Activated CD8-positive, alpha-beta memory T cell treated with anti-CD3 and anti-CD28 coated beads, Interleukin-2, amount 10 ng/mL, durations not matched to agents 7 days and 5 days (primary cell): ENCODE data around the gene RFX5. TPM values are rescaled to one million over a fixed set of nuclear protein-coding genes. Genes with fewer than 3 reads are reported as not detected.

Experiments
- ATAC-seq: fragments of 150-1000 bp; cut with Tn5 transposase; one replicate; pipeline ENCODE4 v1.10.0; 2021; ENCODE audit warnings: moderate library complexity
- CTCF ChIA-PET: fragments of 350-600 bp; sonication (Branson Sonifier 250); formaldehyde crosslinking; loops from one replicate; lab custom pipeline; 2021; ENCODE audit warnings: antibody characterized with exemption; lab: Charles Lee
- DNase-seq: peaks from one replicate; pipeline ENCODE4 v3.0.0-alpha.2; 2020
- H3K27ac Mint-ChIP-seq: one replicate; pipeline ENCODE4 v1.8.0; 2021; ENCODE audit warnings: mild to moderate bottlenecking, mixed read lengths
- H3K27me3 Mint-ChIP-seq: one replicate; pipeline ENCODE4 v1.8.0; 2021; ENCODE audit warnings: mixed read lengths
- H3K36me3 Mint-ChIP-seq: one replicate; pipeline ENCODE4 v1.8.0; 2021; ENCODE audit warnings: mild to moderate bottlenecking, mixed read lengths
- H3K4me1 Mint-ChIP-seq: one replicate; pipeline ENCODE4 v1.8.0; 2021; ENCODE audit warnings: mixed read lengths
- H3K4me3 Mint-ChIP-seq: one replicate; pipeline ENCODE4 v1.8.0; 2021; ENCODE audit warnings: mild to moderate bottlenecking, moderate library complexity, mixed read lengths
- H3K9me3 Mint-ChIP-seq: one replicate; pipeline ENCODE4 v1.8.0; 2022; ENCODE audit warnings: low read depth, mixed read lengths
- total RNA-seq, 2 experiments: library from RNA; stranded (reverse); gene quantifications; one replicate each; pipeline ENCODE4 v1.2.3, GENCODE V29; 2021

Gene RFX5
- total RNA-seq, 2 experiments from 2014 or later = 109 to 139 TPM

GRCh38 chr1:151311011-151311410 lies 36.0 kb downstream of the RFX5 start:
- CTCF ChIA-PET = interaction anchor here (3.2 to 3.4 kb wide), 3 partner anchors 10 to 29 kb away, joined by 22 to 44 read pairs (median 27); partner anchors contain the start of gene PI4KB
- Mint-ChIP-seq H3K27me3 (no peaks in the 10 kb centered on the region), H3K4me1 (peaks cover 24% of the 10 kb centered on the region), H3K36me3 (peaks cover 35% of the 10 kb centered on the region), H3K4me3 (no peak overlapping the region), H3K9me3 (no peaks in the 10 kb centered on the region), H3K27ac (peak overlapping the region; percentile 82)
- no peak for DNase-seq
- ATAC-seq = no peak

- no peaks in the 10 kb centered on the region for H3K9me3 Mint-ChIP-seq
- no peak for ATAC-seq
- CTCF ChIA-PET = interaction anchor here (1.3 to 3.4 kb wide), 4 partner anchors 9 to 30 kb away, joined by 3 to 44 read pairs (median 24); partner anchors contain the start of gene PI4KB
- no peaks in the 10 kb centered on the region for H3K27me3 Mint-ChIP-seq
- H3K27ac Mint-ChIP-seq = no peak overlapping the region
- no peak overlapping the region for H3K4me3 Mint-ChIP-seq
- peaks cover 24% of the 10 kb centered on the region for H3K4me1 Mint-ChIP-seq
- DNase-seq = no peak
- H3K36me3 Mint-ChIP-seq = peaks cover 39% of the 10 kb centered on the region
Measured at GRCh38 chr1:151309811-151310323, 37.2 kb downstream of the RFX5 start.

DNA sequence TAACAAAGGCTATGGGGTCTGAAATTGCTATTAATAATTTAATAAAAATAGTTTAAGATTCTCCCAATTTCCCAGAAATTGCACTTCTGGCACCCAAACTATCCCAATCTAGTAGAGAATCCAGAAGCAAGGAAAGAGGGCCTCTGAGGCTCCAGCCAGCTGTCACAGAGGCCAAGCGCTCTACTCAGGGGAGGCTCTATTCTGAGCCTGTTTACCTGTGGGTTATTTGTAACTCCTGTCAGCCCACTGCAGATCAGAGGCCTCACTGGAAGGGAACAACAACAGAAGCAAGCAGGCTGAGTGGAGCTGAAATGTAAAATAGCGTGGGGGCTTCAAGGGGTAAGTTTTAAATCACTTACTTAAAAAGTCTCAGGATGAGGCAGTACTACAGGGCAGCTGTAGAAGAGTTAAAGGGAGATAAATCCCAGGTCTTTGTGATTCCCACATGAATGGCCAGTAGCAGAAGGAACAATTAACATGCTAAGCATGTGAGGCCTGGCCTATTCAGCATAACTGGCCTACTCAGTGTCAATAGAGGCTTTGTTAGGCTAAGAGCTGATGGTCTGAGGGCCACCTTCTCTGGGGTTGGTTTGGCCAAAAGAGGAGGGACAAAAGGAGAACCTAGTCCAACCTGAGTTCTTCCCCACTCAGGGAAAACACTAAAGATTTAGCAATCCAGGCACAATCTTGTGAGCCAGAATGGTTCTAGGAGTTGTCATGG lies 52.1 kb downstream of the RFX5 start:
- CTCF ChIA-PET = interaction anchor here (1.7 to 4.2 kb wide), 3 partner anchors 14 to 195 kb away, joined by 4 to 27 read pairs (median 6); no protein-coding TSS in a partner anchor
- H3K9me3 Mint-ChIP-seq = no peaks in the 10 kb centered on the region
- H3K4me1 Mint-ChIP-seq = no peaks in the 10 kb centered on the region
- H3K36me3 Mint-ChIP-seq = peaks cover 27% of the 10 kb centered on the region
- H3K27me3 Mint-ChIP-seq = no peaks in the 10 kb centered on the region
- no peak overlapping the region for H3K27ac Mint-ChIP-seq
- ATAC-seq = no peak
- no peak overlapping the region for H3K4me3 Mint-ChIP-seq
- DNase-seq = no peak

GRCh38 chr1:151293093-151293492 lies 54.0 kb downstream of the RFX5 start:
- Mint-ChIP-seq H3K4me1 (peaks cover 6% of the 10 kb centered on the region), H3K27me3 (no peaks in the 10 kb centered on the region), H3K9me3 (no peaks in the 10 kb centered on the region), H3K36me3 (peaks cover 23% of the 10 kb centered on the region), H3K27ac (peak overlapping the region; percentile 32), H3K4me3 (no peak overlapping the region)
- DNase-seq (no peak), ATAC-seq (no peak)
- CTCF ChIA-PET = interaction anchor here (1.0 to 1.7 kb wide), 3 partner anchors 8 to 47 kb away, joined by 3 to 8 read pairs (median 3); no protein-coding TSS in a partner anchor

GRCh38 chr1:151292207-151293030 lies 54.6 kb downstream of the RFX5 start:
- ATAC-seq (no peak), DNase-seq (no peak)
- no peaks in the 10 kb centered on the region for H3K27me3 Mint-ChIP-seq
- CTCF ChIA-PET = interaction anchor here (1.5 to 1.7 kb wide), 2 partner anchors 9 to 48 kb away, joined by 3 to 8 read pairs; no protein-coding TSS in a partner anchor
- H3K9me3 Mint-ChIP-seq = no peaks in the 10 kb centered on the region
- peak overlapping the region; percentile 32 for H3K27ac Mint-ChIP-seq
- no peak overlapping the region for H3K4me3 Mint-ChIP-seq
- peaks cover 18% of the 10 kb centered on the region for H3K36me3 Mint-ChIP-seq
- H3K4me1 Mint-ChIP-seq = peaks cover 6% of the 10 kb centered on the region

- no peak overlapping the region for H3K27ac Mint-ChIP-seq
- peaks cover 21% of the 10 kb centered on the region for H3K36me3 Mint-ChIP-seq
- no peak for ATAC-seq
- no peaks in the 10 kb centered on the region for H3K27me3 Mint-ChIP-seq
- no peak overlapping the region for H3K4me3 Mint-ChIP-seq
- H3K9me3 Mint-ChIP-seq = no peaks in the 10 kb centered on the region
- peaks cover 6% of the 10 kb centered on the region for H3K4me1 Mint-ChIP-seq
- CTCF ChIA-PET = no interaction called here
- no peak for DNase-seq
Measured at GRCh38 chr1:151290709-151291303, 56.2 kb downstream of the RFX5 start.

Other genes starting within 250 kb of the RFX5 start
- 1 to 10 TPM in 1 of 2 experiments, under 1 TPM in 1; 0.84 to 1.7 TPM for gene SEMA6C, start 200.6 kb downstream of the RFX5 start, total RNA-seq
- 10 to 100 TPM; 14.5 to 17.6 TPM for gene TNFAIP8L2, start 190.6 kb downstream of the RFX5 start, total RNA-seq
- gene LYSMD1, start 181.3 kb downstream of the RFX5 start, total RNA-seq = 1 to 10 TPM; 4.4 to 4.9 TPM
- gene SCNM1, start 181.1 kb downstream of the RFX5 start, total RNA-seq = 10 to 100 TPM; 60.6 to 69.6 TPM
- gene TMOD4, start 171.3 kb downstream of the RFX5 start, total RNA-seq = 1 to 10 TPM; 2.9 to 3.6 TPM
- 10 to 100 TPM; 78.3 to 86.2 TPM for gene VPS72, start 157.1 kb downstream of the RFX5 start, total RNA-seq
- gene PIP5K1A, start 148.7 kb downstream of the RFX5 start, total RNA-seq = 10 to 100 TPM; 55.2 to 70.3 TPM
- 100 to 1,000 TPM; 187 to 223 TPM for gene PSMD4, start 92.5 kb downstream of the RFX5 start, total RNA-seq
- 10 to 100 TPM; 29.9 to 35.7 TPM for gene ZNF687, start 65.0 kb downstream of the RFX5 start, total RNA-seq
- gene PI4KB, start 19.8 kb downstream of the RFX5 start, total RNA-seq = 10 to 100 TPM; 68.5 to 73.9 TPM
- not detected for gene SELENBP1, start 25.5 kb upstream of the RFX5 start, total RNA-seq
- gene PSMB4, start 52.3 kb upstream of the RFX5 start, total RNA-seq = 100 to 1,000 TPM; 284 to 365 TPM
- gene POGZ, start 112.2 kb upstream of the RFX5 start, total RNA-seq = 10 to 100 TPM; 79.6 to 83.5 TPM
- gene CGN, start 164.1 kb upstream of the RFX5 start, total RNA-seq = under 1 TPM; 0.37 to 0.70 TPM
- gene TUFT1, start 193.1 kb upstream of the RFX5 start, total RNA-seq = 1 to 10 TPM; 1.7 to 2.5 TPM